ENCODE results near the gene CDKN2AIPNL. TPM values are rescaled to one million over a fixed set of nuclear protein-coding genes. Genes with fewer than 3 reads are reported as not detected.
A peak's percentile ranks its signal among the peaks of the same experiment; 100 is the strongest.
"Not testable (repeated sequence)": the region's sequence is repeated elsewhere in the genome, so short reads cannot be mapped to it uniquely, and the experiment has no call there.

Gene CDKN2AIPNL
- total RNA-seq, 4 donors from 2014 or later, result 12.3 to 18.9 (median 15.1) TPM

- H3K4me3 ChIP-seq (ENCODE audit: low read depth, poor library complexity, severe bottlenecking), result no peak overlapping the region
- intact Hi-C loops (cut with DNase I; ENCODE audit: low total_unique reads), result no loop called here
- no peak for DNase-seq (ENCODE audit: low spot score in 2 of 2)
- TF ChIP-seq CTCF (IDR thresholded peaks at IDR 0.05) (no peak), POLR2A (IDR thresholded peaks at IDR 0.05) (no peak)
- whole genome bisulfite sequencing, 2 donors, result 52 to 62% methylated on average over 5 of the region's 5 CpGs
Observed at GRCh38 chr5:134380346-134380745, 31.3 kb downstream of the CDKN2AIPNL start.

- peak in 1 of 2 donors; percentile 12 for DNase-seq (ENCODE audit: low spot score in 2 of 2)
- 59 to 67% methylated on average over 3 of the region's 3 CpGs for WGBS, 2 donors
- no peak overlapping the region for H3K4me3 ChIP-seq (ENCODE audit: low read depth, poor library complexity, severe bottlenecking)
- TF ChIP-seq CTCF (IDR thresholded peaks at IDR 0.05) (no peak), POLR2A (IDR thresholded peaks at IDR 0.05) (no peak)
- intact Hi-C loops (cut with DNase I; ENCODE audit: low total_unique reads), result no loop called here
Observed at GRCh38 chr5:134374232-134374631, 37.4 kb downstream of the CDKN2AIPNL start.

GRCh38 chr5:134373633-134374032 is 38.0 kb downstream of the CDKN2AIPNL start:
- 96% methylated on average over 5 of the region's 5 CpGs for WGBS, 2 donors
- H3K4me3 ChIP-seq (ENCODE audit: low read depth, poor library complexity, severe bottlenecking); DNase-seq (ENCODE audit: low spot score in 2 of 2); intact Hi-C loops (cut with DNase I; ENCODE audit: low total_unique reads): not testable (repeated sequence)

DNA sequence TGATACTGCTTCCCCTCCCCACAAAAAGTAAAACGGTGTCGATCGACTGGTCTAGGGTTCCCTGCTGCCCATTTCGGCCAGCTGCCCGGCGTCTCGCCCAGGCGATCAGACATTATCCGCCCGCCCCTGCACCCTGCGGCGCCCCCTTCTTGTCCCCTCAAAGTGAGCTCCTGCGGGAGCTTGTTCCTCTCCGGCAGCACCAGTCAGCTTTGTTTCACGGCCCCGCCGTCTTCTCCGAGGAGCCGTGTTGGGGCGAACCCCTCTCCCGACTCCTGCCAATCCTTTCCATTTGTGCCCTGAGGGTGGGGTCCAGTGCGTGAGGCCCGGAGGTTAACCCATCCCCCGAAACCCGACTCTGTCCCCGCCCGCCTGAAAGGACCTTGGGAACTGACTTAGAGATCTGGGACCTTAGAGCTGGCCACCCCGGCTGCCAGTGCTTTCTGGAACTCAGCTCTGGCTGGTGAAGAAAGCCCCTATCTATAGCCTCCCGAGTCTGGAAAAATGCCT is 39.8 kb downstream of the CDKN2AIPNL start:
- TF ChIP-seq POLR2A (IDR thresholded peaks at IDR 0.05) (no peak), CTCF (IDR thresholded peaks at IDR 0.05) (no peak)
- 0% methylated on average over 20 to 29 of the region's 29 CpGs for WGBS, 2 donors
- peak overlapping the region; percentile 93 for H3K4me3 ChIP-seq (ENCODE audit: low read depth, poor library complexity, severe bottlenecking)
- DNase-seq (ENCODE audit: low spot score in 2 of 2), result peak; percentile 46 to 90
- intact Hi-C loops (cut with DNase I; ENCODE audit: low total_unique reads), result no loop called here

GRCh38 chr5:134370871-134371833 is 40.5 kb downstream of the CDKN2AIPNL start, which contains the start of gene UBE2B:
UBE2B (plus strand) TSS chr5:134371569; CDS start chr5:134371596, 27 bp downstream.
- intact Hi-C loops (cut with DNase I; ENCODE audit: low total_unique reads), result no loop called here
- TF ChIP-seq POLR2A (IDR thresholded peaks at IDR 0.05) (no peak), CTCF (IDR thresholded peaks at IDR 0.05) (peak in 1 of 3 donors; percentile 38)
- peak within 1 kb of the TSS; percentile 93 for H3K4me3 ChIP-seq (ENCODE audit: low read depth, poor library complexity, severe bottlenecking)
- 1% methylated on average over 42 to 47 of the region's 74 CpGs for WGBS, 2 donors
- peak; percentile 100 for DNase-seq (ENCODE audit: low spot score in 2 of 2)

GRCh38 chr5:134370311-134370870 is 41.3 kb downstream of the CDKN2AIPNL start:
- H3K4me3 ChIP-seq (ENCODE audit: low read depth, poor library complexity, severe bottlenecking), result no peak overlapping the region
- intact Hi-C loops (cut with DNase I; ENCODE audit: low total_unique reads), result no loop called here
- TF ChIP-seq CTCF (IDR thresholded peaks at IDR 0.05) (no peak), POLR2A (IDR thresholded peaks at IDR 0.05) (no peak)
- WGBS, 2 donors, result 22 to 28% methylated on average over 5 of the region's 5 CpGs
- DNase-seq (ENCODE audit: low spot score in 2 of 2), result peak in 1 of 2 donors; percentile 69
